Parathyroid adenoma (tissue), 2 donors: ENCODE results near the gene MED28.

Source experiments
- H2AFZ ChIP-seq: fragments of 300-600 bp; sonication (generic); one replicate; pipeline ENCODE4 v1.7.0; 2017; ENCODE audit warnings: antibody characterized with exemption, mild to moderate bottlenecking
- H3K27ac ChIP-seq: fragments of 300-600 bp; sonication (generic); one replicate; pipeline ENCODE4 v1.7.0; 2017
- H3K27me3 ChIP-seq: fragments of 300-600 bp; sonication (generic); one replicate; pipeline ENCODE4 v1.7.0; 2017; ENCODE audit warnings: low read length; ENCODE audit not compliant: control insufficient read depth, insufficient read depth
- H3K36me3 ChIP-seq: fragments of 300-600 bp; sonication (generic); one replicate; pipeline ENCODE4 v1.7.0; 2017; ENCODE audit warnings: low read length; ENCODE audit not compliant: control insufficient read depth, insufficient read depth
- H3K4me1 ChIP-seq: fragments of 300-600 bp; sonication (generic); one replicate; pipeline ENCODE4 v1.7.0; 2017; ENCODE audit warnings: control low read depth
- H3K4me2 ChIP-seq: fragments of 300-600 bp; sonication (generic); one replicate; pipeline ENCODE4 v1.7.0; 2017; ENCODE audit warnings: low read length
- H3K4me3 ChIP-seq: fragments of 300-600 bp; sonication (generic); one replicate; pipeline ENCODE4 v1.7.0; 2017; ENCODE audit warnings: low read depth, low read length
- H3K79me2 ChIP-seq: fragments of 300-600 bp; sonication (generic); one replicate; pipeline ENCODE4 v1.7.0; 2017; ENCODE audit warnings: control low read depth
- H3K9ac ChIP-seq: fragments of 300-600 bp; sonication (generic); one replicate; pipeline ENCODE4 v1.7.0; 2017; ENCODE audit warnings: mild to moderate bottlenecking
- H3K9me3 ChIP-seq: fragments of 300-600 bp; sonication (generic); one replicate; pipeline ENCODE4 v1.7.0; 2017; ENCODE audit warnings: low read length; ENCODE audit not compliant: control insufficient read depth
- CTCF ChIP-seq: fragments of 300-600 bp; sonication (generic); IDR thresholded peaks from one replicate; pipeline ENCODE4 v1.7.0; 2017; ENCODE audit warnings: antibody characterized with exemption, mild to moderate bottlenecking
- donor health status: primary hyperparathyroidism.

Gene MED28

GRCh38 chr4:17613761-17614415 is 553 bp upstream of the MED28 start:
- peak overlapping the region; percentile 96 for H3K4me3 ChIP-seq
- H3K36me3 ChIP-seq = no peaks in the 10 kb centered on the region
- no peaks in the 10 kb centered on the region for H3K27me3 ChIP-seq
- H3K9ac ChIP-seq = no peak overlapping the region
- H3K4me1 ChIP-seq = peaks cover 4% of the 10 kb centered on the region
- peaks cover 24% of the 10 kb centered on the region for H3K79me2 ChIP-seq
- no peak for TF ChIP-seq CTCF
- H3K27ac ChIP-seq = peak overlapping the region; percentile 75
- H2AFZ ChIP-seq = peak overlapping the region; percentile 98
- H3K9me3 ChIP-seq = no peaks in the 10 kb centered on the region
- H3K4me2 ChIP-seq = peak overlapping the region; percentile 84

GRCh38 chr4:17616283-17616682 is 1.8 kb downstream of the MED28 start:
- Histone ChIP-seq H2AFZ (no peak overlapping the region), H3K4me2 (peak overlapping the region; percentile 30), H3K9me3 (no peaks in the 10 kb centered on the region), H3K27me3 (no peaks in the 10 kb centered on the region), H3K4me3 (no peak overlapping the region), H3K36me3 (no peaks in the 10 kb centered on the region), H3K79me2 (peaks cover 24% of the 10 kb centered on the region), H3K27ac (no peak overlapping the region), H3K9ac (no peak overlapping the region), H3K4me1 (peaks cover 4% of the 10 kb centered on the region)
- TF ChIP-seq CTCF = no peak

- Histone ChIP-seq H2AFZ (no peak overlapping the region), H3K27ac (no peak overlapping the region), H3K4me3 (no peak overlapping the region), H3K79me2 (peaks cover 24% of the 10 kb centered on the region), H3K9me3 (no peaks in the 10 kb centered on the region), H3K4me2 (no peak overlapping the region), H3K27me3 (no peaks in the 10 kb centered on the region), H3K9ac (no peak overlapping the region), H3K4me1 (peaks cover 4% of the 10 kb centered on the region), H3K36me3 (no peaks in the 10 kb centered on the region)
- TF ChIP-seq CTCF = no peak
Observed at GRCh38 chr4:17618926-17619325, 4.5 kb downstream of the MED28 start.

- Histone ChIP-seq H3K9me3 (no peaks in the 10 kb centered on the region), H3K9ac (no peak overlapping the region), H3K4me3 (no peak overlapping the region), H3K4me1 (peaks cover 4% of the 10 kb centered on the region), H2AFZ (no peak overlapping the region), H3K36me3 (no peaks in the 10 kb centered on the region), H3K27ac (no peak overlapping the region), H3K79me2 (peaks cover 22% of the 10 kb centered on the region), H3K4me2 (no peak overlapping the region), H3K27me3 (no peaks in the 10 kb centered on the region)
- no peak for TF ChIP-seq CTCF
Observed at GRCh38 chr4:17619416-17620105, 5.1 kb downstream of the MED28 start.
